KBM-7 (cell line): ENCODE results near the gene ALDOB.
A peak's percentile ranks its signal among the peaks of the same experiment; 100 is the strongest.

Experiments
- DNase-seq: peaks from one replicate; pipeline ENCODE4 v3.0.0-alpha.2; 2015
- in situ Hi-C: fragments of 300-500 bp; cut with MboI; formaldehyde crosslinking; loops from 2 replicates; pipeline ENCODE4 v1.14.3; 2020; ENCODE audit warnings: low sequenced_read_pairs, low pct_unique_long_range_greater_than_20kb, mixed read lengths

ALDOB gene

DNA sequence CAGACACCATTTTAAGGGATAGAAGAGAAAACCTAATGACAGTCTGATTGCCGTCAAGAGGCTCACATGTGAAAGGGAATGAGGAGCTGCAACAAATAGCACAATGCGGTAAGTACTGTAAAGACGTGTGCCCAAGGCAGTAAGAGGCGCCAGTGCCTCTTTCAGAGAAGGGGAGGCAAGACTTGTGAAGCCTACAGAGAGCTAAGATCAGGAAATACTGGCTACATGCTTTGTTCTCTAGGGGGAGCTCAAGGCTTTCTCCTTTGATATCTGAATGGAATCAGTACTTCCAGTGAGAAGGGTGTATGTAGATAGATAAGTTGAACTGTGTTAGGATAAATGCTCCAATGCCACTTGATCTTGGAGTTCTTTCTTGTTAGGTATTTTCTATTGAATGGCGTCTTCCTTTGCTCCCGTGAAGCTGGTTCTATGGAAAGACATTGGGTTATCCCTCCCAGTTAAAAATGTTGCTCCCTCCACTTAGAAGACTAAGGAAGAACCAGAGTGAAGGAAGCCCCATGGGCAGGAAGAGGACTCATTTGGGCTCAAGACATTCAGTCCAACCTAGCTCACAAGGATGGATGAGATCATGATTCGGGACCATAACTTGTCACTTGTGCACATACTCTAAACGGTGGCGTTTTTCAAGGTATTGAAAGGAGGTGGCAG is 23.5 kb upstream of the ALDOB start:
- in situ Hi-C loops: no loop called here
- peak; percentile 65 for DNase-seq

DNA sequence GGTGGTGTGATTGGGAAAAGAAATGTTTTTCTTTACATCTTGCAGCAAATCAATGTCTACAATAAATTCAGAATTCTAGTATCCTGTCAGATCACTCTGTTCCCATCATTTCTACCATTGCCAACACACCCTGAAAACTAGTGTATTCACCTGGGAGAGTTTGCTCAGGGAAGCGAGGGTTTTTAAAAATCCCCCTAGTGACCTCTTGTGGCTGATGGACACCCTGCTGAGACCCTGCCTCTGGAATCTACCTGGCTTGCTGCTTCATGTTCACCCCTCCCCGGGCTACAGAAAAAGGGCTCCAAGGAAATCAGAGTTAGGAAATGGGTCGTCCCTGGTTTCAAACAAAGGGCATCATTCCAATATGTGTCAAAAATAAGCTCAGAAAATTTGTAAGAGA is 21.4 kb upstream of the ALDOB start:
- DNase-seq: no peak
- in situ Hi-C loops: no loop called here

DNA sequence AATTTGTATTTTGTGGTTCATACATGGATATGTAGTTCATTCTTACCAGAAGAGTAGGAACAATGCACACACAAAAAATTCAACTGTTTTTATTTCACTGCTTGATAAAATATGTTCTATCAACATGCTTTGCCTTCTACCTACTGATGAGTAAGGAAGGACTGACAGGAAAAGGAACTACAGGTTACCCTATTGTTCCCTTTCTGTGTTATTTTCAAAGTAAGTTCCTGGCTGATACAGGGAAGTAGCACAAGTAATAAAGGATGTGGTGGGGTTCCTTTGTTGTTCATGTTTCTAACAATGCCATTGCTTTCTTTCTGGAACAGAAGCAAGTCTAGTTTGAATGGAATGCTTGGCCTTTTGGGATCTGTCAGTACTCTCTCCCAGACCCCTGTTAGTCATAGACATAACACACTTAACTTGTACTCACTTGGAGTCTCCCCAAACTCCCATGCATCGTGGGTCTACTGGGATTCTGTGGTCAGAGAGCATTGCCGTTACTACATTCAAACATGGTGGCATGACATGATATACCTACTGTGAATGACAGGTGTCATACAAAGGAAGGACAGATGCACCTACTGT is 20.2 kb upstream of the ALDOB start:
- in situ Hi-C loops: no loop called here
- no peak for DNase-seq

DNA sequence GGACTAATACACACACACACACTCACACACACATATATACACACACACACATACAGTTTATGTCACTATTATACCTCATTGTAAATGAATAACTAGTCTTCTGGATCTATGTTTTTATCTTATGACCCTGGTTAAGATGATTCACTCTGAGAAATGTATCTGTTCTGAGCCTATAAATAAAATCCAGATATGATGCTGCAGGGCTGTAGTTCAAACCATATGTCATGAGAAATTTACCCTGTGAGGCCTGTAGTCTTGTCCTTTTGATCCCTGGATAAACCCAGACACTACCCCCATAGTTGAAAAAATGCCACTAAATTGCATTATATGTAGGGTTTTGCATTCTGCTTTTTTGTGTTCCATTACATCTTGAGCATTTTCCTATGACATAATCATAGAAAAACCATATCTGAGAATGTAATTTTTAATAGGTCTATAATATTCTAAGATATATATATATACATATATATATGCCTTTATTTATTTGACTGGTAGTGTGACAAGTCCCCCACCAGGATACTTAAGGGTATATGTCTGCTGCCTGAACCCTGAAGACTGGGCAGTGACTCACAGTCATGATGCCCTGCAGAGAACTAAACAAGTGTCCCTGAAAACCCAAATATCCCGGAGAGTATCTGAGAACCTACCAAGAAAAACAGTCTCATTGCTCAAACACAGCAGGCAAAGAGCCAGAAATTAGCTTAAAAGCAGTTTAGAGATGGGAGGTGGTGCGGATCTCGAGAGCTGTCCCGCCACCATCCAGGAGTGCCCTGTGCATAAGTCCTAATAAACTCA is 18.4 kb upstream of the ALDOB start:
- DNase-seq: no peak
- in situ Hi-C loops: no loop called here

DNA sequence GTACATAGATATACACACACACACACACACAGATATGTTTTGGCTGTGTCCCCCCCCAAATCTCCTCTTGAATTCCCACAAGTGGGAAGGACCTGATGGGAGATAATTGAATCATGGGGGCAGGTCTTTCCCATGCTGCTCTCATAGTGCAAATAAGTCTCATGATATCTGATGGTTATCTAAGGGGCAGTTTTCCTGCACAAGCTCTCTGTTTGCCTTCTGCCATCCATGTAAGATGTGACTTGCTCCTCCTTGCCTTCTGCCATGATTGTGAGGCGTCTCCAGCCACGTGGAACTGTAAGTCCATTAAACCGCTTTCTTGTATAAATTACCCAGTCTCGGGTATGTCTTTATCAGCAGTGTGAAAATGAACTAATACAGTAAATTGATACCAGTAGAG is 15.9 kb upstream of the ALDOB start:
- in situ Hi-C loops: no loop called here
- DNase-seq: no peak

DNA sequence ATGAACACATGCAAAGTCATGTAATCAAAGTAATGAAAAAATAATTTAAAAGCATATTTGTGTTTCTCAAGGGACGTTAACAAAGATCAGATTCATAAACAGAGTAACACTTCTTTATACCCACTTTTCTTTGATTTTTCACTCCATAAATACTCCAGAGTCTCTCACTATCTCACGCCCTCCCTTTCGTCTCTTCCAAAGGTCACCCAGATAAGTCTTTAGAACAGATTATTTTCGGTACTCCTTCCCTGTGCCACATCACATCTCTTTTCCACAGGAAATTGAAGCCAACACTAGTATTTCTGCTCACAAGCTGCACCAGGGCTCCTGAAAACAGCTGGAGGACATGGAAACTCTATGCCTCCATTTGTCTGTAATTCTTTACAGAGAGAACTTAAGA is 15.4 kb upstream of the ALDOB start:
- in situ Hi-C loops: no loop called here
- no peak for DNase-seq

DNA sequence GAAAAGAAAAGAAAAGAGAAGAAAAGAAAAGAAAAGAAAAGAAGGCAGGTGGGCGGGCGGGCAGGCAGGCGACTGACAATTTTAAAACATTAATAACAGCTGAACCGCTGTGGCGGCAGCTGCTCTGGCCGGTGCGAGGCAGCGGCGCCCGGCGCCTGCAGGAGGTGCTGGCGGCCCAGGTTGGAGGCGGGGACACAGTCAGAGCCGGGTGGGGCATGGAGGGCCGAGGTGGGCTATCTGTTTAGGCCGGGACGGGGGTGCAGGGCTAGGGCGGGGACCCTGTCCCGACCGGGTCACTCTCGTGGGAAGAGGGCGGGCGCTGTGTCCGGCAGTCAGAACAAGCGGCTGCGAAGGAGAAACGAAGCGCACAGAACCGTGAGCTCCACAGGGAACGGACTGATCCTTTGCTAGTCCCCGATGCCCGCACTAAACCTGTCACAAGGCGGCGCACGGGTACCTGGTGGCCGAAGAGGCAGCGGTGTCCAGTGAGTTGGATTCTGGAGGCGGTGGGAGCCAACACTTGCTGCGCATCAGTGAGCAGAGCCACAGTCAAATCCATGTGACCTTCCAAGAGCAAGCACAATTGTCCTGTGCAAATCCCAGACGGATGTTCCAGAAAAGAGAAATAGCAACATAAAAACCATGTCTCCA is 13.6 kb upstream of the ALDOB start:
- in situ Hi-C loops: no loop called here

DNA sequence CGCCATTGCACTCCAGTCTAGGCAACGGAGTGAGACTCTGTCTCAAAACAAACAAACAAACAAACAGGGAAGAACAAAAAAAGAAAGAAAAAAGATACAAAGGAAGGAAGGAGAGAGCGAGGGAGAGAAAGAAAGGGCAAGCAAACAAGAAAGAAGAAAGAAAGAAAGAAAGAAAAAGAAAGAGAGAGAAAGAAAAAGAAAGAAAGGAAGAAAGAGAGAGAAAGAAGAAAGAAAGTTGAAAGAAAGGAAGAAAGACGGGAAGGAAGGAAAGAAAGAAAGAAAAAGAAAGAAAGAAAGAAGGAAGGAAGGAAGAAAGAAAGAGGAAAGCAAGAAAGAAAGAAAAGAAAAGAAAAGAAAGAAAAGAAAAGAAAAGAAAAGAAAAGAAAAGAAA is 13.1 kb upstream of the ALDOB start:
- in situ Hi-C loops: no loop called here

More for the DNA sequence above, 13.6 kb upstream of the ALDOB start:
- peak; percentile 76 for DNase-seq

DNA sequence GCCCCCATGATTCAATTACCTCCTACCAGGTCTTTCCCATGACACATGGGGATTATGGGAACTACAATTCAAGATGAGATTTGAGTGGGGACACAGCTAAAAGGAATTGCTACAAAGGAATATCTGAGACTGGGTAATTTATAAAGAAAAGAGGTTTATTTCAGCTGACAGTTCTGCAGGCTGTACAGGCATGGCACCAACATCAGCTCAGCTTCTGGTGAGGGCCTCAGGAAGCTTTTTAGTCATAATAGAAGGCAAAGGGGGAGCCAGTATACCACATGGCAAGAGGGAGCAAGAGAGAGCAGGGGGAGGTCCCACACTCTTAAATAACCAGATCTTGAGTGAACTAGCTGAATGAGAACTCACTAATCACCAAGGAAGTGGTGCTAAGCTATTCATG is 11.2 kb upstream of the ALDOB start:
- no peak for DNase-seq
- in situ Hi-C loops: no loop called here

More for the DNA sequence above, 13.1 kb upstream of the ALDOB start:
- DNase-seq: no peak

DNA sequence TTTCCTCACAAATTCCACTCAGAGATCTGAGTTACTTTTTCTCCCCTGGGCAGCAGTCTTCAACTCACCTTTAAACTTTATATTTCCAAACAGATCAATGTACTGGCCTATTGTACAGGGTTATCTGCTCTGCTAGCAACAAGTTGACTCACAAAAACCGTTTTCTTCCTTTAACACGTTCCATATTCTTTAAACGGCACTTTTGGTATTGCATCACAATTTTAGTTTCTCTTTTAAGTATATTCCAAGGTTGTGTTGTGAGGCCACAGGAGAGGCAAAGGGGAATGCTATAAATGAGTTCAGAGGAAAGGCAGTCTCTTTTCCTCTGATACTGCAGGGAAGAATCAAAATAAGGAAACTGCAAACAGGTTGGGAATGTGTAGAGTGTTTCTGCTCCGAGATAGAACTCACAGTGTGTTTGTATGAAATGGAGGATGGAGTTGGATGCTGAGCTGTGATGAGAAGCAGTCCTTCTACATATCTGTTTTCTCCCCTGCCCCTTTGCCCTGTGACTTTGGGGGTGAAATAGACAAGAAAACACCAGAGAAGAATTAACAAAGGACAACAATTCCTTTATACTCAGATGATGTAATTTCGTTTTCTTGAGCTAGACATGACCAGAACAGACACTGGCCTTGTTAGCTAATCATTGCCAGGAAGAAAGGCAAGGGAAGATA is 9.9 kb upstream of the ALDOB start:
- in situ Hi-C loops: no loop called here
- peak; percentile 10 for DNase-seq

DNA sequence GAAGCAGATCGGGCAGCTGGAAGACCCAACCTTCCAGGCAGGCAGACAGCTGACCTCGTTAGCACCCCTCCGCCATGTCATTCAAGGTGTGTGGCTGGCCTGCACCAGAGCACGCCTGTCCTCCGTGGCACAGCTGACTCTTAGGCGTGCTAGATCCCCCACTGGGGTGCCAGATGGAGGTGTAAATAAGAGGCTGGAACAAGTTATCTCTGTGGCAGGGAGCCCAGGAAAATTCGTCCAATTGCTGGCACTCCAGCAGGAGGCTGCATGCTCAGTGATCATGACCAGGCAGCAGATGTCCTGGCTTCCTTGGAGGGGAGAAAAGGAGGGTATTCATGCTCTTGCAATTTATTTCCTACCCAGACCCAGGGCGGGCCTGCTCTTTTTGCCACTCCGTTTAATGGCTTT is 7.8 kb upstream of the ALDOB start:
- in situ Hi-C loops: no loop called here
- no peak for DNase-seq

DNA sequence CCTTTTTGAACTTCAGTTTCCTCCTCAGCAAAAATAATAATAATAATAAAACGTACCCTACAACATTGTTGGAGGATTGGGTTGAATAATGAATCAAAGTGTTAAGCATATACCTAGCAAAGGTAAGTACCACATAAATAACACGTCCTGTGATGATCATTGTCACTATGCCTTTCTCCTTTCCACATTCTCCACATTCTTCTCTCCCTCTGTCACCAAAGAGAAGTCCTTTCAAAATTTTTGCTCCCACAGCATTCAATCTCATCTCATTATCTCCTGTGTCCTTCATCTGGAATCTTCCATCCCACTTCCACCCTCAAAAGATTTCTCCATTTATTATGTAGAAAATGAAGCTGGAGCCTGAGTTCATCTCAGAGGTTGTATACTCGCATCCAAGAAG is 7.2 kb upstream of the ALDOB start:
- in situ Hi-C loops: no loop called here

DNA sequence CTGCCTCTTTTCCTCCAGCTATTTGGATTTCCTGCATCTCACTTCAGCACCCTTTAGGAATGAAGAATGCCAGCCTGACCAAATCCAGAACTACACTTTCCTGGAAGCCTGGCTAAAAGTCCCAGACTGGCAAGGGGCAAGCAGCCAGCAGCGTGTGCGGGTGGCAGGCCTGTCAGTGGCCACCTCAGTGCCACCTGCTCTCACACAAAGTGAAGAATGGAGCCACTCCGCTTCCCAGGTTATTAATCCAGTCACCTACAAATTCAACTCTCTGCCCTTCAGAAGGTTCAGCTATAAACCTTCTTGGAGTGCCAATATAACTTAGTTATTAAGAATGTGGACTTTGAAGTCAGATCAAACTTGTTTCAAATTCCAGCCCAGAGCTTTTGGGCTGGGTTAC is 6.7 kb upstream of the ALDOB start:
- in situ Hi-C loops: no loop called here
- no peak for DNase-seq

More for the DNA sequence above, 7.2 kb upstream of the ALDOB start:
- DNase-seq: no peak

DNA sequence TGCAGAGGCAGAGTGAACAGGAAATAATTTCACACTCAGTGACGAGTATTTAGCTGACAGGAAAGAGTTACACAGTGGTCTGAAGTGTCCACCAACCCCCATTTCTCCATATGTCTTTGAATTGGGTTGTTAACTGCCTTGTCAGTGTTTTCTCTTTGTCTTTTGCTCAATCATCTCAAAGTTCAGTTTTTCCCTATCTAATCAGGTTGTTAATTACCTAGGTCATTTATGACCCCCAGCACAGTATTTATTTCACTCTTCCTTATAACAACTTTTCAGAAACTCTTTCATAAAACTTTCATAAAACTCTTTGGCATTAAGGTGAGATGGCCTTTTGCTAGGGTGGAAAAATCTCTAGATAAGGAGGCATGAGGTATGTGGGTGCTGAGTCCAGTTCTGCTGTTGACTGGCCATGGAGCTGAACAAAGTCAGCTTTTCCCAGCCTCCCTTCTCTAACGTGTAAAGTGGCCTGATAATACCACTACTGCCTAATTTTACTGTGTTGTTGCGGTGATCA is 5.2 kb upstream of the ALDOB start:
- no peak for DNase-seq
- in situ Hi-C loops: no loop called here

DNA sequence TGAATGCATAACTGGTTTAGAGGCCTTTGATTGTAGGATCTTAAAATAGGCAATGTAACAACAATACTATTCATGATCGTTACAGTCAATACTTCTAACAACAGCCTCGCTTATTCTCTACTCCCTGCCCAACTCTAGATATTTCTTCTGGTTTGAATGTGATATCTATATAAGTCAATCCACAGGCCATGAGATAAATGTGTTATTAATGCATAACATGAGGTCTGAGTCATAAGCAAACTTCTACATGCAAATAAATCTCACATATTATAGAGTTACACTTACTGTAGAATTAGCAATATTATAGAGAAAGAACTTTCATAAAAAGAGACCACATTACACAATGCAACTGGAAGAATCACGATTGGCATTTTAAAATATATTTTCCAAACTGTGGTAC is 2.9 kb upstream of the ALDOB start:
- in situ Hi-C loops: no loop called here
- DNase-seq: no peak

DNA sequence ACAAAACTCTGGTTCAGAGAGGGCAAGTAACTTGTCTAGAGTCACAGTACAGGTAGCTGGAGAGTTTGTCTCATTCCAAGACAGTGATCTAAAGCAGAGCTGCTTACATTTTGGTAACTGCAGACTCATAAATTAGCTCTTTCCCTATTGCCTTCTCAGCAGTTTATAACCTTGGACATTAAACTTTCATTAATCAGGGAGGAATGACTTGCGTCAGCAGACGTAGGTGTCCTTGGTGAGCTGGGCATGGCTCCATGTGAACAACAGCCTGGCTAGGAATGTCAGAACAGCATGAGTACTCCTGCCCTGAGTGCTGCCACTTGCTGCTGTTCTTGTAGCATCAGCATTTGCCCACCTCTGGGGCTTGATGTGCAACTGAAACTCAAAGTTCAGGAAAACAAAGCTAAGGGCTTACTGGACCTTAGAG is 2.2 kb upstream of the ALDOB start:
- in situ Hi-C loops: no loop called here
- DNase-seq: no peak

DNA sequence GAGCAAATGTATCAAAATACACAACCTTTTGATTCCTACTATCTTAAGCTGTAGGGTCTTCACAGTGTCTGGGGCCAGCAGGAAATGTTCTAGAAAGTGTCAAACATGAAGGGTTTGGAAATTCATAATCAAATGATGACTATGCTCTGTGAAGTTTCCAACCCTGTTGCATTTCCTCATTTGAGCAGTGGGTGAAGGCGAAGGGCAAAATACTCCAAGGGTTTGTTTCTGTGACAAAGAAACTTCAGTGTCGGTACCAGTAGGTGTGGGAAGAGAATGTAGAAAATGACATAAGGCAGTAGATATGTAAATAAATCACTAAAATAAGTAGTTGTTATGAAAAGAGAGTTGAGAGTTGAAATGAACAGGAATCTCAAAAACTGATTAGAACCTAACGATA is 576 bp downstream of the ALDOB start:
- no peak for DNase-seq

DNA sequence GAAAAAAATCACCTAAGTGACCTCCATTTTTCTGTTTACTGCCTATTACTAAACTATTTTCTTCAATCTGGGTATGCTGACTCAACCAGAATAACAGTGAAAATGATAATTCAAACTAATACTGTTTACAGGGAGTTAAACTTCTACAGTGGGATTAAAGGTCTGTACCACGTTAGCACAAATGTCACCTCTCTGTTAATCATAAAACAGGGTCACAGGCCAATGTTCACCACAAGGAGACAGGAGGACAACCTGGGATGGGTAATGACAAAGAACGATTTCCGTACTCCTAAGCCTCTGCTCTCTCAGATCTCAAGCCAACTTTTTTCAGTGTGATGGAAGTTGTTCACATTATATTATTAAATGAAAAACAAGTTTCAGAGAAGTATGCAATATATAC is 2.3 kb downstream of the ALDOB start:
- in situ Hi-C loops: no loop called here
- no peak for DNase-seq

More for the DNA sequence above, 576 bp downstream of the ALDOB start:
- in situ Hi-C loops: no loop called here

DNA sequence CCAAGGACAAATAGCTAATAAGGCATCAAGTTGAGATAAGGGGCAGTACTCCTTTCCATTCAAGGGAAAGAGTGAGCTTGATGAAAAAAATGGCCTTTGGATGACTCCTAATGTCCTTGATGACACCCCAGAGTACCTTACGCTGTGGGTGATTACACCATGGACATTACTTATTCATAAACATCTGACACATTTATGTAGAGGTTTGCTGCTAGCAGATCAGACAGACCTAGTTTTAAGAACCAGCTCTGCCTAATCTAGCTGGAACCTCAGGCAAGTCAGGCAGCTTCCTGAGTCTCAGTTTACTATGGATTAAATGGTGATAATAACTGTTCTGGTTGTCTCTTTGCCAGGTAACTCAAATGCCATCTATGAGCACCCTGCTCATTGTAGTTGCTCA is 2.8 kb downstream of the ALDOB start:
- no peak for DNase-seq
- in situ Hi-C loops: no loop called here
